ENCODE measurements around the gene NAV1.

The NAV1 gene

GRCh38 chr1:201555593-201555945, 16.6 kb downstream of the NAV1 start:
- no peak for TF ChIP-seq SIN3A (IDR thresholded peaks at IDR 0.05; ENCODE audit: borderline replicate concordance, insufficient read depth, low read length)
- TF ChIP-seq POLR2AphosphoS5 (IDR thresholded peaks at IDR 0.05; ENCODE audit: low read depth, low read length): no peak
- TF ChIP-seq REST (IDR thresholded peaks at IDR 0.05; ENCODE audit: insufficient read depth in 1 of 2, low read depth in 2 of 2, low read length in 2 of 2): no peak
- no peak for TF ChIP-seq FOXP2 (optimal IDR thresholded peaks at IDR 0.05; ENCODE audit: borderline replicate concordance, extremely low read depth, extremely low read length, insufficient read depth)
- no peak for TF ChIP-seq TAF1 (IDR thresholded peaks at IDR 0.05; ENCODE audit: borderline replicate concordance, insufficient read depth, low read length)

- no peak for TF ChIP-seq FOXP2 (optimal IDR thresholded peaks at IDR 0.05; ENCODE audit: borderline replicate concordance, extremely low read depth, extremely low read length, insufficient read depth)
These were observed 18.1 kb downstream of the NAV1 start for GRCh38 chr1:201556841-201557571.

- TF ChIP-seq SIN3A (IDR thresholded peaks at IDR 0.05; ENCODE audit: borderline replicate concordance, insufficient read depth, low read length) (no peak), REST (IDR thresholded peaks at IDR 0.05; ENCODE audit: insufficient read depth in 1 of 2, low read depth in 2 of 2, low read length in 2 of 2) (peak in 1 of 2 experiments; percentile 56; a peak in 1 of 4 replicates), TAF1 (IDR thresholded peaks at IDR 0.05; ENCODE audit: borderline replicate concordance, insufficient read depth, low read length) (no peak), FOXP2 (optimal IDR thresholded peaks at IDR 0.05; ENCODE audit: borderline replicate concordance, extremely low read depth, extremely low read length, insufficient read depth) (no peak), POLR2AphosphoS5 (IDR thresholded peaks at IDR 0.05; ENCODE audit: low read depth, low read length) (no peak)
These were observed 18.6 kb downstream of the NAV1 start for GRCh38 chr1:201557572-201557958.

GRCh38 chr1:201559679-201560162, 20.8 kb downstream of the NAV1 start:
- TF ChIP-seq TAF1 (IDR thresholded peaks at IDR 0.05; ENCODE audit: borderline replicate concordance, insufficient read depth, low read length) (no peak), REST (IDR thresholded peaks at IDR 0.05; ENCODE audit: insufficient read depth in 1 of 2, low read depth in 2 of 2, low read length in 2 of 2) (0 out of 4 replicates have a peak, but pooled peaks of 1 of the 2 experiments have one; percentile 46), POLR2AphosphoS5 (IDR thresholded peaks at IDR 0.05; ENCODE audit: low read depth, low read length) (no peak), FOXP2 (optimal IDR thresholded peaks at IDR 0.05; ENCODE audit: borderline replicate concordance, extremely low read depth, extremely low read length, insufficient read depth) (peak; percentile 89), SIN3A (IDR thresholded peaks at IDR 0.05; ENCODE audit: borderline replicate concordance, insufficient read depth, low read length) (no peak)

GRCh38 chr1:201560328-201561194, 21.6 kb downstream of the NAV1 start:
- TF ChIP-seq TAF1 (IDR thresholded peaks at IDR 0.05; ENCODE audit: borderline replicate concordance, insufficient read depth, low read length) (no peak), REST (IDR thresholded peaks at IDR 0.05; ENCODE audit: insufficient read depth in 1 of 2, low read depth in 2 of 2, low read length in 2 of 2) (no peak), SIN3A (IDR thresholded peaks at IDR 0.05; ENCODE audit: borderline replicate concordance, insufficient read depth, low read length) (no peak), FOXP2 (optimal IDR thresholded peaks at IDR 0.05; ENCODE audit: borderline replicate concordance, extremely low read depth, extremely low read length, insufficient read depth) (no peak), POLR2AphosphoS5 (IDR thresholded peaks at IDR 0.05; ENCODE audit: low read depth, low read length) (no peak)
